ENCODE results near the gene ENDOU.

The ENDOU gene

GRCh38 chr12:47722136-47722834 lies 3.0 kb downstream of the ENDOU start:
- DNase-seq (ENCODE audit: low read depth, low spot score): no peak

- DNase-seq (ENCODE audit: low read depth, low spot score): no peak
Observed at GRCh38 chr12:47721431-47721973, 3.8 kb downstream of the ENDOU start.

- no peak for DNase-seq (ENCODE audit: low read depth, low spot score)
Observed at GRCh38 chr12:47718531-47718930, 6.8 kb downstream of the ENDOU start.

- DNase-seq (ENCODE audit: low read depth, low spot score): peak; percentile 54
Observed at GRCh38 chr12:47717443-47718193, 7.7 kb downstream of the ENDOU start.

GRCh38 chr12:47717046-47717442 lies 8.2 kb downstream of the ENDOU start:
- DNase-seq (ENCODE audit: low read depth, low spot score): no peak

GRCh38 chr12:47715877-47716548 lies 9.3 kb downstream of the ENDOU start:
- no peak for DNase-seq (ENCODE audit: low read depth, low spot score)

- DNase-seq (ENCODE audit: low read depth, low spot score): peak; percentile 54
Observed at GRCh38 chr12:47715393-47715876, 9.9 kb downstream of the ENDOU start.

- no peak for DNase-seq (ENCODE audit: low read depth, low spot score)
Observed at GRCh38 chr12:47714826-47715386, 10.4 kb downstream of the ENDOU start.

- DNase-seq (ENCODE audit: low read depth, low spot score): no peak
Observed at GRCh38 chr12:47712171-47712570, 13.1 kb downstream of the ENDOU start.

- no peak for DNase-seq (ENCODE audit: low read depth, low spot score)
Observed at GRCh38 chr12:47711448-47711847, 13.8 kb downstream of the ENDOU start.

- no peak for DNase-seq (ENCODE audit: low read depth, low spot score)
Observed at GRCh38 chr12:47710278-47710677, 15.0 kb downstream of the ENDOU start.

GRCh38 chr12:47709671-47710070 lies 15.6 kb downstream of the ENDOU start:
- DNase-seq (ENCODE audit: low read depth, low spot score): no peak

GRCh38 chr12:47709237-47709636 lies 16.1 kb downstream of the ENDOU start:
- no peak for DNase-seq (ENCODE audit: low read depth, low spot score)

GRCh38 chr12:47707905-47708543 lies 17.3 kb downstream of the ENDOU start:
- no peak for DNase-seq (ENCODE audit: low read depth, low spot score)

GRCh38 chr12:47707355-47707754 lies 17.9 kb downstream of the ENDOU start:
- no peak for DNase-seq (ENCODE audit: low read depth, low spot score)

- peak; percentile 54 for DNase-seq (ENCODE audit: low read depth, low spot score)
Observed at GRCh38 chr12:47705566-47706425, 19.5 kb downstream of the ENDOU start, which contains the start of gene RPAP3. RPAP3 (minus strand) TSS chr12:47706030; CDS start chr12:47702840, 3,190 bp downstream.

GRCh38 chr12:47705229-47705565 lies 20.1 kb downstream of the ENDOU start:
- DNase-seq (ENCODE audit: low read depth, low spot score): no peak

- DNase-seq (ENCODE audit: low read depth, low spot score): no peak
Observed at GRCh38 chr12:47704719-47705118, 20.6 kb downstream of the ENDOU start.

- no peak for DNase-seq (ENCODE audit: low read depth, low spot score)
Observed at GRCh38 chr12:47700263-47700662, 25.0 kb downstream of the ENDOU start.

GRCh38 chr12:47698631-47699030 lies 26.7 kb downstream of the ENDOU start:
- DNase-seq (ENCODE audit: low read depth, low spot score): no peak
